ENCODE results near the gene ITGAE.

ITGAE gene, protein sequence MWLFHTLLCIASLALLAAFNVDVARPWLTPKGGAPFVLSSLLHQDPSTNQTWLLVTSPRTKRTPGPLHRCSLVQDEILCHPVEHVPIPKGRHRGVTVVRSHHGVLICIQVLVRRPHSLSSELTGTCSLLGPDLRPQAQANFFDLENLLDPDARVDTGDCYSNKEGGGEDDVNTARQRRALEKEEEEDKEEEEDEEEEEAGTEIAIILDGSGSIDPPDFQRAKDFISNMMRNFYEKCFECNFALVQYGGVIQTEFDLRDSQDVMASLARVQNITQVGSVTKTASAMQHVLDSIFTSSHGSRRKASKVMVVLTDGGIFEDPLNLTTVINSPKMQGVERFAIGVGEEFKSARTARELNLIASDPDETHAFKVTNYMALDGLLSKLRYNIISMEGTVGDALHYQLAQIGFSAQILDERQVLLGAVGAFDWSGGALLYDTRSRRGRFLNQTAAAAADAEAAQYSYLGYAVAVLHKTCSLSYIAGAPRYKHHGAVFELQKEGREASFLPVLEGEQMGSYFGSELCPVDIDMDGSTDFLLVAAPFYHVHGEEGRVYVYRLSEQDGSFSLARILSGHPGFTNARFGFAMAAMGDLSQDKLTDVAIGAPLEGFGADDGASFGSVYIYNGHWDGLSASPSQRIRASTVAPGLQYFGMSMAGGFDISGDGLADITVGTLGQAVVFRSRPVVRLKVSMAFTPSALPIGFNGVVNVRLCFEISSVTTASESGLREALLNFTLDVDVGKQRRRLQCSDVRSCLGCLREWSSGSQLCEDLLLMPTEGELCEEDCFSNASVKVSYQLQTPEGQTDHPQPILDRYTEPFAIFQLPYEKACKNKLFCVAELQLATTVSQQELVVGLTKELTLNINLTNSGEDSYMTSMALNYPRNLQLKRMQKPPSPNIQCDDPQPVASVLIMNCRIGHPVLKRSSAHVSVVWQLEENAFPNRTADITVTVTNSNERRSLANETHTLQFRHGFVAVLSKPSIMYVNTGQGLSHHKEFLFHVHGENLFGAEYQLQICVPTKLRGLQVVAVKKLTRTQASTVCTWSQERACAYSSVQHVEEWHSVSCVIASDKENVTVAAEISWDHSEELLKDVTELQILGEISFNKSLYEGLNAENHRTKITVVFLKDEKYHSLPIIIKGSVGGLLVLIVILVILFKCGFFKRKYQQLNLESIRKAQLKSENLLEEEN

DNA sequence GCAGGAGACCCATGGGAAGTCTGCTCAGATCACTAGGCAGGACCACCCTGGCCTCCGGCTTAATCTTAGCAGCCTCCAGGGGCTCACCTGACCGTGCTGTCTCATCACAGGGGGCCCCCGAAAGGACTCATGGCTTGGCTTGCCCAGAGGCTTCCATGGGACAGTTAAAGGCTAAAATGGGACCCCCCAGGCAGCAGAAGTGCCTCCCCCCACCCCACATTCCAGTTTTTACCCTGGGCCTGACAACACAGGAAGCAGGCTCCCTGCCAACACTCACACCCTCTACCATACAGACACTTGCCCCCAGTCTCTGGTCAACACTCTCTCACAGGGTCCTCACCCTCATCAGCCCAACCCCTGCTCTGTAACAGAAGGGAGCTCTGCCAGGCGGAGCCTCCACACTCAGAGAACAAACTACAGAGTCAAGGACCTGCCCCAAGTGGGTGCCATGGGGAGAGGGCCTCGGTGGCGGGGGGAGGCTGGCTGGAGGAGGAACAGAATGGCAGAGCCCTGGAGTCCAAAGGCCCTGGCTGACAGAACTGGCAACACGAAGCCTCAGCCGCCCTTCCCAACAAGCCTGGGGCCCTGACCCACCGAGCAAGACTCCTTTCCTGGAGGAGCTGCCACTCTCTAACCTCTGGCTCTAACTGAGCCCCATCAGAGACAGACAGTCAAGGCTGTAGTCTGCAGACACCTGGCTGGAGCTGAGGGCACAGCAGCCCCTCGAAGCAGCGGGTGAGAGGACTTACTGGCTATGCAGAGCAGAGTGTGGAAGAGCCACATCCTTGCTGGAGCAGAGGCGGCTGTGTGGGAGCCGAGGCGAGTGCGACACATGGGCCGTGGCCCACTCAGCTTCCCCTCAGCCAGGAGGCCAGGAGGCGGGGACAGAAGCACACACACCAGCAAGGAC lies at the start of gene ITGAE:
Gene ITGAE, minus strand, starts transcription at position 827 of the 910 bp plus-strand sequence. Its CDS starts 44 bp downstream, at position 783.
- DNase-seq (ENCODE audit: low read depth) = no peak
- no peak within 1 kb of the TSS for H3K4me3 ChIP-seq (ENCODE audit: low read length)
- TF ChIP-seq, protein P1, sequence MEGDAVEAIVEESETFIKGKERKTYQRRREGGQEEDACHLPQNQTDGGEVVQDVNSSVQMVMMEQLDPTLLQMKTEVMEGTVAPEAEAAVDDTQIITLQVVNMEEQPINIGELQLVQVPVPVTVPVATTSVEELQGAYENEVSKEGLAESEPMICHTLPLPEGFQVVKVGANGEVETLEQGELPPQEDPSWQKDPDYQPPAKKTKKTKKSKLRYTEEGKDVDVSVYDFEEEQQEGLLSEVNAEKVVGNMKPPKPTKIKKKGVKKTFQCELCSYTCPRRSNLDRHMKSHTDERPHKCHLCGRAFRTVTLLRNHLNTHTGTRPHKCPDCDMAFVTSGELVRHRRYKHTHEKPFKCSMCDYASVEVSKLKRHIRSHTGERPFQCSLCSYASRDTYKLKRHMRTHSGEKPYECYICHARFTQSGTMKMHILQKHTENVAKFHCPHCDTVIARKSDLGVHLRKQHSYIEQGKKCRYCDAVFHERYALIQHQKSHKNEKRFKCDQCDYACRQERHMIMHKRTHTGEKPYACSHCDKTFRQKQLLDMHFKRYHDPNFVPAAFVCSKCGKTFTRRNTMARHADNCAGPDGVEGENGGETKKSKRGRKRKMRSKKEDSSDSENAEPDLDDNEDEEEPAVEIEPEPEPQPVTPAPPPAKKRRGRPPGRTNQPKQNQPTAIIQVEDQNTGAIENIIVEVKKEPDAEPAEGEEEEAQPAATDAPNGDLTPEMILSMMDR (conservative IDR thresholded peaks at IDR 0.05; ENCODE audit: low read depth, low read length) = no peak

DNA sequence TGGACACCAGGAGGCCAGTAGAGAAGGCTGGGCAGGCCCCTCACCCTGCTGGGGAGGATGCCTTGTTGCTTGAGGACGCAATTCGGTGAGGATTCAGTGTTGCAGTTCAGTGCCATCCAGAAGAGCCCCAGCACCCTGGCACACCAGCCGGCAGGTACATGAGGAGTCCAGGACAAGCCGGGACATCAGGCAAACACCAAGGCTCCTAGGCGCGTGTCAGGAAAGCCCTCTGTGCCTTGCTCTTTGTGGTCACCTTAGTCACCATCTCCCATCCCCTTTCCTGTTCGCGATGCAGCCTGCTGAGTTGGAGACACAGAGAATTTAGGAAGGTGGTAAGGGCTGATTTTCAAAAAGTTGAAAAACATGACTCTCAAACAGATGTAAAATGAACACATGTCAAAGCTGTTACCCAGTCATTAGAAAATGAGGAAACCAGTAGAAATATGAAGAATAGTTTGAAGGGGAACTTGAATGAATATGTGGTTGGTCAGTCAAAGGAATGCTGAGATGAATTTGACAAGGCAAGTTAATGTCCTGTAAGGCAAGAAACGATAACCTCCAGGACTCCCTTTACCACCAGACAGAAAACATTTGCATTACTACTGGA lies 47.3 kb upstream of the ITGAE start:
- TF ChIP-seq, protein P1 (conservative IDR thresholded peaks at IDR 0.05; ENCODE audit: low read depth, low read length) = no peak
- DNase-seq (ENCODE audit: low read depth) = no peak
- no peak overlapping the region for H3K4me3 ChIP-seq (ENCODE audit: low read length)

DNA sequence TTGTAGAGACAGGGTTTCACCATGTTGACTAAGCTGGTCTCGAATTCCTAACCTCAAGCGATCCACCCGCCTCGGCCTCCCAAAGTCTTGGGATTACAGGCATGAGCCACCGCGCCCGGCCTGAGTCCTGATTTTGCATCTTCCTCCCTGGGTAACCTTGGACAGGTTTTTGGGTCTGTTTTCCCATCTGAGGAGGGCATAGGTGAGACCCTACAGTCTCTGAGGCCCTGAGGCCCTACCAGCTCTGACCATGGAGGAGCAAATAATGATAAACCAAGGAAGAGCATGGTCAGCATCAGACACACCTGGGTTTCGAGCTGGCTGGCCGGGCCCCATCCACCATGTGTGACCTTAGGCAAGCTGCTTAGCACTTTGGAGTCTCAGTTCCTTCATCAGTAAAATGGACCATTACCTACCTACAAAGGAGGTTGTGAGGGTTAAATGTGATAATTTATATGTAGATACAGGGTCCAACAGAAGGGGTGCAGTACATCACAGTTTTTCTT lies 46.2 kb upstream of the ITGAE start:
- DNase-seq (ENCODE audit: low read depth) = no peak
- H3K4me3 ChIP-seq (ENCODE audit: low read length) = no peak overlapping the region
- TF ChIP-seq, protein P1 (conservative IDR thresholded peaks at IDR 0.05; ENCODE audit: low read depth, low read length) = no peak

DNA sequence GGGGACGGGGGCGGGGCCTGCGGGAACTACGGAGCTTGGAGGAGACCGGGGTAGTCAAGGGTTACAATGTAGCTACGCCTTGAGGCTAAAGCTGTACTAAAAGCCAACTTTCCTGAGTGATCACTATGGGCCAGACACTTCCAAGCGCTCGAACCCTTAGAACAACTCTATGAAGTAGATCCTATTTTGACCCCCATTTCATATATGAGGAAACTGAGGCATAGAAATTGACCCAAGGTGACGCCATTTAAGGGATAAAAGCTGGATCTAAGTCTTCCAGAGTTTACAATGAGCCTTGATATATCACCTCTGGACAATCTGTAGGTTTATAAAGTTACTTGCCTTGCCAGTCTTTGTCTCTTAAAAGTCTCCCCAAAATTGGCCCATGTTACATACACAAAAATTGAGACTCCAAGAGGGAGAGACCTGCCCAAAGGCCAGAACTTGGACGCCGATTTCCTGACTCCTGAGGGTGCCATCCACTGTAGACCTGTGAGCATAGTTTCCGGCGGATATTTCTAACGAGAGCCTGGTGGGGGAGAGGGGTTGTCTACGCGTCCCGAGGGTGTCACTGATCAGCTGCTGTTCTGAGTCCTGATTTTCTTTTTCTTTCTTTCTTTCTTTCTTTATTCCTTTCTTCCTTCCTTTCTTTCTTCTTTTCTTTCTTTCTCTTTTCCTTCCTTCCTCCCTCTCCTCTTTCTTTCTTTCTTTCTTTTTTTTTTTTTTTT lies 45.6 kb upstream of the ITGAE start:
- H3K4me3 ChIP-seq (ENCODE audit: low read length) = peak overlapping the region; percentile 15
- TF ChIP-seq, protein P1 (conservative IDR thresholded peaks at IDR 0.05; ENCODE audit: low read depth, low read length) = no peak
- DNase-seq (ENCODE audit: low read depth) = no peak

DNA sequence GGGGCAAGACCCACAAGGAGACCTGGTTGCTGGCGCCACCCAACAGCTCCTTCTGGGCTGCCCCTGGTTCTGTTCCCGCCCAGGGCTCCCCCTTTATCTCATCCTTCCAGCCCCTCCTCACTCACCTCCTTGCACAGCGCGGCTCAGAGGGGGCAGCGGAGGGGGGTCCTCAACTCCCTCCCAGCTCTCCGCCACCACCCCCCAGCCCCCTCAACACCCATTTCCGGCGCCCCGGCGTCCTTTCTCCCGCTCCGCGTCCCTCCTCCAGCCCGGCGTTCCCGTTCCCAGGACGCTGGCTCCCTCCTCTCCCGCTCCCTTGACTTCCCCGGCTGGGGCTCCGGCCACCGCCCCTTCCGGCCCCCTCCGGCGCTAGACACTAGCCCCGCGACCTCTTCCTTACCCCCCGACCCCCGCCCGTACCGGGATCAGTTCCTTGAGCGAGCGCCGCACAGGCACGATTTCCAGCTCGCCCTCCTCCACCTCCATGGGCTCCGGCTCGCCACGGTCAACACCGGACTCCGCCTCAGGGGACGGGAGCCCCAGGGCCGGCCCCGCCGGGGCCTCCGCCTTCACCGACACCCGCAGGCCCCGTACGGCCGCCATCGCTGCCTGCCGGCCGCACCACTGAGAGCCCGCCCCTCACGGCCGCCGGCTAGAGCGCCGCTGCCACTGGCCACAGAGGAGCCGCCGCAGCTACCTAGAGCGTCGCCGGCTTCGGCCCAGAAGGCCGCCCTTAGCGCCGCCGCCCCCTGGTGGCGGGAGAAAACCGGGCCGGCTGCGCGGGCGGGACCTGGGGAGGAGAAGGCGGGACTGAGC lies 44.8 kb upstream of the ITGAE start, which contains the start of gene NCBP3:
Gene NCBP3, minus strand, starts transcription at position 626 of the 816 bp plus-strand sequence. Its CDS starts 23 bp downstream, at position 603.
- TF ChIP-seq, protein P1 (conservative IDR thresholded peaks at IDR 0.05; ENCODE audit: low read depth, low read length) = peak; percentile 82
- peak within 1 kb of the TSS; percentile 88 for H3K4me3 ChIP-seq (ENCODE audit: low read length)
- DNase-seq (ENCODE audit: low read depth) = peak; percentile 56
